ENCODE measurements around the gene NT5DC2.

DNA sequence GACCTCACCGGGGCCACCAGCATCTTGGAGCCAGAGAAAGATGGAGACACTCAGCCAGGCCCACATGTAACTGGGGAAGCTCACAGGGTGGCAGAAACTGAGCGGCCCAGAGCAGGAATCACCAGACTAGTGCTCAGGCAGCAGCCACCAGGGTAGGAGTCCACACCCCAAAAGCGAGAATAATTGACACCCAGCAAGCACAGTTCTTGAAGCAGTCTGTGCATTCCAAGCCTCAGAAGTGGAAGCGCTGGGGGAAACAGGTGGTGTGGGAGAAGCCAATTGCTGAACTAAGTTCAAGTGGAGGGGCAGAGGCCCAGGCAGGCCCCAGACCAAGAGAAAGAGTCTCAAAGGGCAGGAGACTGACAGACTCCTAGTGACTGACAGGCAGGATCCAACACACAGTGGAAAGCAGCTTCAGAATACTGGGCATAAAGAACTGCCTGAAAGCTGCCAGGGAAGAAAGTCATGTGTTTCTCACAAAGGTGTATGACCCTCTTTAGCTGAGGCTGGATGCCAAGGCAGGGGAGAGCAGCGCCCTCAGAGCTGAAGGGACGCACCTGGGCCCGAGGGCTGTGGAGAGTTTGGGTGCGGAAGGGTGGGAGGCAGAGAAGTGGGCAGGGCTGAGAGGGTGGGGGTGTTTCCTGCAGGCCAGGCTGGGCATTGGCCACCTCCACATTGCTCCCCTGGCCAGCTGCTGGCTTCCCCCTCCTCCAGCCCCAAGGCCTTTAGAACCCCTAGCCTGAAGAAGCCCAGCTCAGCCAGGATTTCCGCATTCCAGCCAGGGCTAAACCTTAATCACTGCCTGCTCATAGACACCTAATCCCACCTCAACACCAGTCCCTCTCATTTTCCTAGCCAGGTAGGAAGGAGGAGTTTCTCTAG is 7.7 kb downstream of the NT5DC2 start:
- no peak for TF ChIP-seq ESRRG (CRISPR knock-in tag; IDR thresholded peaks at IDR 0.05)
- no peak for TF ChIP-seq TCF4 (CRISPR knock-in tag; IDR thresholded peaks at IDR 0.05; ENCODE audit: borderline replicate concordance)
- TF ChIP-seq ZNF8 (CRISPR knock-in tag; IDR thresholded peaks at IDR 0.05) = no peak
- no peak for TF ChIP-seq RARB (CRISPR knock-in tag; IDR thresholded peaks at IDR 0.05)
- TF ChIP-seq, protein P1, sequence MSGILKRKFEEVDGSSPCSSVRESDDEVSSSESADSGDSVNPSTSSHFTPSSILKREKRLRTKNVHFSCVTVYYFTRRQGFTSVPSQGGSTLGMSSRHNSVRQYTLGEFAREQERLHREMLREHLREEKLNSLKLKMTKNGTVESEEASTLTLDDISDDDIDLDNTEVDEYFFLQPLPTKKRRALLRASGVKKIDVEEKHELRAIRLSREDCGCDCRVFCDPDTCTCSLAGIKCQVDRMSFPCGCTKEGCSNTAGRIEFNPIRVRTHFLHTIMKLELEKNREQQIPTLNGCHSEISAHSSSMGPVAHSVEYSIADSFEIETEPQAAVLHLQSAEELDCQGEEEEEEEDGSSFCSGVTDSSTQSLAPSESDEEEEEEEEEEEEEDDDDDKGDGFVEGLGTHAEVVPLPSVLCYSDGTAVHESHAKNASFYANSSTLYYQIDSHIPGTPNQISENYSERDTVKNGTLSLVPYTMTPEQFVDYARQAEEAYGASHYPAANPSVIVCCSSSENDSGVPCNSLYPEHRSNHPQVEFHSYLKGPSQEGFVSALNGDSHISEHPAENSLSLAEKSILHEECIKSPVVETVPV (CRISPR knock-in tag; IDR thresholded peaks at IDR 0.05) = no peak
- TF ChIP-seq ZC3H10 (CRISPR knock-in tag; IDR thresholded peaks at IDR 0.05) = no peak
- no peak for TF ChIP-seq PPARA (CRISPR knock-in tag; IDR thresholded peaks at IDR 0.05; ENCODE audit: borderline replicate concordance)
- no peak for TF ChIP-seq BACH2 (CRISPR knock-in tag; IDR thresholded peaks at IDR 0.05; ENCODE audit: borderline replicate concordance)
- no peak for TF ChIP-seq ZFP30 (CRISPR knock-in tag; IDR thresholded peaks at IDR 0.05)
- TF ChIP-seq, protein P2, sequence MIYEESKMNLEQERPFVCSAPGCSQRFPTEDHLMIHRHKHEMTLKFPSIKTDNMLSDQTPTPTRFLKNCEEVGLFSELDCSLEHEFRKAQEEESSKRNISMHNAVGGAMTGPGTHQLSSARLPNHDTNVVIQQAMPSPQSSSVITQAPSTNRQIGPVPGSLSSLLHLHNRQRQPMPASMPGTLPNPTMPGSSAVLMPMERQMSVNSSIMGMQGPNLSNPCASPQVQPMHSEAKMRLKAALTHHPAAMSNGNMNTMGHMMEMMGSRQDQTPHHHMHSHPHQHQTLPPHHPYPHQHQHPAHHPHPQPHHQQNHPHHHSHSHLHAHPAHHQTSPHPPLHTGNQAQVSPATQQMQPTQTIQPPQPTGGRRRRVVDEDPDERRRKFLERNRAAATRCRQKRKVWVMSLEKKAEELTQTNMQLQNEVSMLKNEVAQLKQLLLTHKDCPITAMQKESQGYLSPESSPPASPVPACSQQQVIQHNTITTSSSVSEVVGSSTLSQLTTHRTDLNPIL (CRISPR knock-in tag; IDR thresholded peaks at IDR 0.05; ENCODE audit: low read depth) = no peak
- TF ChIP-seq ZNF565 (CRISPR knock-in tag; conservative IDR thresholded peaks at IDR 0.05; ENCODE audit: low read depth) = no peak
- TF ChIP-seq TOX (CRISPR knock-in tag; IDR thresholded peaks at IDR 0.05; ENCODE audit: borderline replicate concordance) = no peak
- TF ChIP-seq, protein P3, sequence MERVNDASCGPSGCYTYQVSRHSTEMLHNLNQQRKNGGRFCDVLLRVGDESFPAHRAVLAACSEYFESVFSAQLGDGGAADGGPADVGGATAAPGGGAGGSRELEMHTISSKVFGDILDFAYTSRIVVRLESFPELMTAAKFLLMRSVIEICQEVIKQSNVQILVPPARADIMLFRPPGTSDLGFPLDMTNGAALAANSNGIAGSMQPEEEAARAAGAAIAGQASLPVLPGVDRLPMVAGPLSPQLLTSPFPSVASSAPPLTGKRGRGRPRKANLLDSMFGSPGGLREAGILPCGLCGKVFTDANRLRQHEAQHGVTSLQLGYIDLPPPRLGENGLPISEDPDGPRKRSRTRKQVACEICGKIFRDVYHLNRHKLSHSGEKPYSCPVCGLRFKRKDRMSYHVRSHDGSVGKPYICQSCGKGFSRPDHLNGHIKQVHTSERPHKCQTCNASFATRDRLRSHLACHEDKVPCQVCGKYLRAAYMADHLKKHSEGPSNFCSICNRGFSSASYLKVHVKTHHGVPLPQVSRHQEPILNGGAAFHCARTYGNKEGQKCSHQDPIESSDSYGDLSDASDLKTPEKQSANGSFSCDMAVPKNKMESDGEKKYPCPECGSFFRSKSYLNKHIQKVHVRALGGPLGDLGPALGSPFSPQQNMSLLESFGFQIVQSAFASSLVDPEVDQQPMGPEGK (CRISPR knock-in tag; IDR thresholded peaks at IDR 0.05; ENCODE audit: borderline replicate concordance) = no peak
- no peak for TF ChIP-seq ISL1 (CRISPR knock-in tag; IDR thresholded peaks at IDR 0.05)

All from SK-N-SH treated with all-trans-retinoic acid at 6 μM for 48 hours (cell line).